ENCODE results near the gene CDYL2.

The CDYL2 gene

DNA sequence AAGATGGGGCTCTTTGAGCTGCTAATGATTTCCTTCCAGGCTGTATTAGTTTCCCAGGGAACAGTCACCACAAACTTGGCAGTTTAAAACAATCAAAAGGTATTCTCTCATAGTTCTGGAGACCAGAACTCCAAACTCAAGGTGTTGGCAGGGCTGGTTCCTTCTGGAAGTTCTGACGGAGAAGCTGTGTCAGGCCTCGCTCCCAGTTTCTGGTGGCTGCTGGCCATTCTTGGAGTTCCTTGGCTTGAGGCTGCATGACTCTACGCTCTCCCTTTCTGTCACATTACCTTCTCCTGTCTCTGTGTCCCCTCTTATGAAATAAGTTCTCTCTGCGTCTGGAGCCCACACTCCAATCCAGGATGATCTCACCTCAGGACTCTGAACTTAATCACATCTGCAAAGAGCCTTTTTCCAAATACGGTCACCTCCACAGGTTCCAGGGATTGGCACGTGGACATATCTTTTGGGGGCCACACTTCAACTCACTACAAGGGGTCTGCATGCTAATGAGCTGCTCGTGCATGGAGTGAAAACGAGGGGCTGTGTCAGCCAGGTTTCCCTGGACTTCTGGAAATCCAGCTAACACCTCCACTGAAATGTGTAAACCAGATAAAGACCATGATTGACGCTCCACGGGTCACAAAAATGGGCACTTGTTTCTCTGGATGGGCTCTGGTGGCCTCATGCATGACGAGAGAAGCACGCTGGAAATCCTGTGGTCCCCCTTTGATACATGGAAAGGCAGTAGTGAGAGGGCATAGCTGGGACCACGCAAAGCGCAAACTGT, 185.3 kb downstream of the CDYL2 start:
- no peak for DNase-seq (ENCODE audit: low read depth)
- TF ChIP-seq POLR2A (IDR thresholded peaks at IDR 0.05; ENCODE audit: extremely low read depth, insufficient read length) (no peak), MYC (IDR thresholded peaks at IDR 0.05; ENCODE audit: low read depth, low read length) (no peak)
- TF ChIP-seq, protein P1, sequence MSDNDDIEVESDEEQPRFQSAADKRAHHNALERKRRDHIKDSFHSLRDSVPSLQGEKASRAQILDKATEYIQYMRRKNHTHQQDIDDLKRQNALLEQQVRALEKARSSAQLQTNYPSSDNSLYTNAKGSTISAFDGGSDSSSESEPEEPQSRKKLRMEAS (IDR thresholded peaks at IDR 0.05; ENCODE audit: low read depth, low read length), result no peak
- TF ChIP-seq, protein P2, sequence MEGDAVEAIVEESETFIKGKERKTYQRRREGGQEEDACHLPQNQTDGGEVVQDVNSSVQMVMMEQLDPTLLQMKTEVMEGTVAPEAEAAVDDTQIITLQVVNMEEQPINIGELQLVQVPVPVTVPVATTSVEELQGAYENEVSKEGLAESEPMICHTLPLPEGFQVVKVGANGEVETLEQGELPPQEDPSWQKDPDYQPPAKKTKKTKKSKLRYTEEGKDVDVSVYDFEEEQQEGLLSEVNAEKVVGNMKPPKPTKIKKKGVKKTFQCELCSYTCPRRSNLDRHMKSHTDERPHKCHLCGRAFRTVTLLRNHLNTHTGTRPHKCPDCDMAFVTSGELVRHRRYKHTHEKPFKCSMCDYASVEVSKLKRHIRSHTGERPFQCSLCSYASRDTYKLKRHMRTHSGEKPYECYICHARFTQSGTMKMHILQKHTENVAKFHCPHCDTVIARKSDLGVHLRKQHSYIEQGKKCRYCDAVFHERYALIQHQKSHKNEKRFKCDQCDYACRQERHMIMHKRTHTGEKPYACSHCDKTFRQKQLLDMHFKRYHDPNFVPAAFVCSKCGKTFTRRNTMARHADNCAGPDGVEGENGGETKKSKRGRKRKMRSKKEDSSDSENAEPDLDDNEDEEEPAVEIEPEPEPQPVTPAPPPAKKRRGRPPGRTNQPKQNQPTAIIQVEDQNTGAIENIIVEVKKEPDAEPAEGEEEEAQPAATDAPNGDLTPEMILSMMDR (IDR thresholded peaks at IDR 0.05; ENCODE audit: low read depth, low read length), result no peak
- no peak overlapping the region for H3K4me3 ChIP-seq (ENCODE audit: low read depth, low read length)

DNA sequence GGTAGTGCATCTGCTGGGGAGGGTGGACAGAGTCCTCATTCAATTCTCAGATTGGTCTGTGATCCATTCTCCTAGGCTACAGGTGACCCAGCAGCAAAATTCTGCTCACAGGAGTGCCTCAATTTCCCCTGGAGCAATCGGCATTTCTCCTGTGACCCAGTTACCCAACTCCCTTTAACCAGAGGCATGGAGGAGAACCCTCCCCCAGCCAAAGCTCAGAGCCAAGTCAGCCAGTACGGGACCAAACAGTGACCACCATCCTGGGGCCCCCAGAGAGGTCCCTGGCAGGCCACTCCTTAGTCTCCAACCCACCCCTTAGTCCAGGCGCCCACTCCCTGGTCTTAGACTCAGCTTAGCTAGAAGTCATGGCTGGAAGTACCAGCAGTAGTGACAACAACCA, 188.0 kb downstream of the CDYL2 start:
- DNase-seq (ENCODE audit: low read depth), result no peak
- TF ChIP-seq POLR2A (IDR thresholded peaks at IDR 0.05; ENCODE audit: extremely low read depth, insufficient read length), result no peak
- TF ChIP-seq, protein P1 (IDR thresholded peaks at IDR 0.05; ENCODE audit: low read depth, low read length), result no peak
- TF ChIP-seq, protein P2 (IDR thresholded peaks at IDR 0.05; ENCODE audit: low read depth, low read length), result no peak
- no peak for TF ChIP-seq MYC (IDR thresholded peaks at IDR 0.05; ENCODE audit: low read depth, low read length)
- H3K4me3 ChIP-seq (ENCODE audit: low read depth, low read length), result no peak overlapping the region

DNA sequence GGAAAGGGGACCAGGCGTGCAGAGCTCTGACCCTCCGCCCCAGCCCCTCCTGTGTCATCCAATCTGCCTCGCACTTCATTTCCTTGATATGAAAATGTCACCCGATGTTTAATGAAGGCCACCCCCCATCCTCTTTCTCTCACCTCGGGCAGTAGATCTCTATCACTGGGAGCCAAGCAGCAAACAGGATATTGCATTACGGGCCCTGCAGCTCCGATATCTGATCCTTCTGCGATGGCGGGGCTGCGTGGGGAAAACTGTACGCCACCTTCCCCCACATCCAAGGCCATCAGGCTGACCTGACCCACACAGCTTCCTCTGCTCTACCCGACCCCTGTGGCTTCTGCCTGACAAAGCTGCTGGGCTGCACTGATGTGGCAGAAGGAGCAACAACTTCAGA, 188.7 kb downstream of the CDYL2 start:
- TF ChIP-seq POLR2A (IDR thresholded peaks at IDR 0.05; ENCODE audit: extremely low read depth, insufficient read length), result no peak
- TF ChIP-seq, protein P1 (IDR thresholded peaks at IDR 0.05; ENCODE audit: low read depth, low read length), result no peak
- TF ChIP-seq, protein P2 (IDR thresholded peaks at IDR 0.05; ENCODE audit: low read depth, low read length), result no peak
- no peak for TF ChIP-seq MYC (IDR thresholded peaks at IDR 0.05; ENCODE audit: low read depth, low read length)
- DNase-seq (ENCODE audit: low read depth), result no peak
- no peak overlapping the region for H3K4me3 ChIP-seq (ENCODE audit: low read depth, low read length)

DNA sequence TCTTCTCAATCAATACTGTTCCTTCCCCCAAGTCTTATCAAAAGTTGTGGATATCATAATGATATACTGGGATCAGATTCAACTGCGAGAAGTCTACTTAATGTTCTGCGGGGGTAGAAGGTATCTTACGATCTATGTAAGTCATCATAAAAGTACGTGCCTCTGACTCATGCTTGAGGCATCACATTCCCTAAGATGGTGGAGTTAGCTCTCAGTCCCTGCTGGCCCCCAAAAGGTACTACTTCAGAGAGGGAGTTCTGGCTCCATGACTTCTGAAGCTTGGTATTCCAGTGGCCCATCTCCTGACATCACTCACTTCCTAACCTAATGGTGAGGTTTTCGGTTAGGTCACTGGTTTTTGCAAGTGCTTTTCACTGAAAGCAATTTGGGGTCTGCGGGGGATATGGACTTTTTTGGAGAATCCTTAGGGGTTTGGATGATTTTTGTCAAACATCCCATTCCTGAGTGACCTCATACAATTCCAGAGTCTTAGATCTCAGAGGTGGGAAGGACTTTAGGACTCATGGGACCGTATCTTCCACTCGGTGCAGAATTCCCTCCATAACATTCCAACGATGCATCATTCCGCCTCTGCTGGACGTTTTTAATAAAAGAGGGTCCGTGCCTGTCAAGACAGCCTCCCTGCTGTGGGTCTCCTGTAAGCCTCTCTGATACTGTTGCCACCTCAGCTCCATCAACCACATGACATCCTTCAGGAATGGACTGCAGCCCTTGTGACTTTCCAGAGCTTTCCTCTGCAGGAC, 189.3 kb downstream of the CDYL2 start:
- TF ChIP-seq POLR2A (IDR thresholded peaks at IDR 0.05; ENCODE audit: extremely low read depth, insufficient read length), result no peak
- TF ChIP-seq, protein P1 (IDR thresholded peaks at IDR 0.05; ENCODE audit: low read depth, low read length), result no peak
- TF ChIP-seq, protein P2 (IDR thresholded peaks at IDR 0.05; ENCODE audit: low read depth, low read length), result no peak
- TF ChIP-seq MYC (IDR thresholded peaks at IDR 0.05; ENCODE audit: low read depth, low read length), result no peak
- no peak for DNase-seq (ENCODE audit: low read depth)
- H3K4me3 ChIP-seq (ENCODE audit: low read depth, low read length), result no peak overlapping the region

DNA sequence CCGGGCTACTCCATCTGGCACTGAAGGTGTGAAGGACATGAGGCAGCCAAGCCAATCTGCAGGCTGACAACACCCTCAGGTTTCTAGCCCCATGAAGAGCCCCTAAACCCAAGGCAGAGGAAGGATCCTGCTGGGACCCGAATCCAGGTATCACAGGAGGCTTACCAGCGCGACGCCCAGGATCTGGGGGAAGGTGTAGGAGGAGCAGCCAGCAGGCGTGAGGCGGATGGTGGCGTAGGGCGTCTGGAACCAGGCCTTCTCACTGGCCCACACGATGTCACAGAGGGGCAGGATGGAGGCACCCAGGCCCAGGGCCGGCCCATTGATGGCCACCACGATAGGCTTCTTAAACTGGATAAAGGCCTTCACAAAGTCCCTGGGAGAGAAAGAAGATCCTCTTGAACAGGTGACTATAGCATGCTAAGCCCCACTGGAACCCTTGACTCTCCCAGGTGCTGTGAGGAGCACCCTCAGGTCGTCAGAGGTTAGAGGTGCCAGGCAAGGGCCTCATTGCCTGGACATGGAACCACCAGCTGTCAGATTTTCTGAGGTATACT, 191.9 kb downstream of the CDYL2 start:
- DNase-seq (ENCODE audit: low read depth), result no peak
- TF ChIP-seq, protein P1 (IDR thresholded peaks at IDR 0.05; ENCODE audit: low read depth, low read length), result no peak
- TF ChIP-seq, protein P2 (IDR thresholded peaks at IDR 0.05; ENCODE audit: low read depth, low read length), result no peak
- TF ChIP-seq MYC (IDR thresholded peaks at IDR 0.05; ENCODE audit: low read depth, low read length), result no peak
- TF ChIP-seq POLR2A (IDR thresholded peaks at IDR 0.05; ENCODE audit: extremely low read depth, insufficient read length), result no peak
- no peak overlapping the region for H3K4me3 ChIP-seq (ENCODE audit: low read depth, low read length)

Measured in NB4 (cell line).